ENCODE measurements around the gene MECP2. TPM values are rescaled to one million over a fixed set of nuclear protein-coding genes. Genes with fewer than 3 reads are reported as not detected.

MECP2 gene
- total and polyA plus RNA-seq, 2 experiments from 2014 or later, result 18.1 to 19.4 TPM

- Histone ChIP-seq H3K4me1 (ENCODE audit: insufficient read depth) (peaks cover 22% of the 10 kb centered on the region), H3K4me2 (peak overlapping the region; percentile 77), H3K4me3 (no peak overlapping the region), H3K79me2 (peaks cover 70% of the 10 kb centered on the region), H4K20me1 (ENCODE audit: insufficient read depth, poor library complexity, severe bottlenecking) (peaks cover 60% of the 10 kb centered on the region), H3K9me2 (replicated peaks; ENCODE audit: insufficient read depth) (no peaks in the 10 kb centered on the region), H3K27me3 (no peaks in the 10 kb centered on the region), H3K36me3 (replicated peaks; ENCODE audit: insufficient read depth, low read depth) (no peaks in the 10 kb centered on the region), H2AFZ (no peak overlapping the region), H3K27ac (no peak overlapping the region), H3K9me3 (ENCODE audit: low read depth) (no peaks in the 10 kb centered on the region)
- WGBS (ENCODE audit: low lambda C conversion rate, missing lambda C conversion rate), result 53% methylated on average over 6 of the region's 6 CpGs
- TF ChIP-seq CTCF (IDR thresholded peaks at IDR 0.05; ENCODE audit: poor library complexity) (no peak), EZH2 (IDR thresholded peaks at IDR 0.05; ENCODE audit: borderline replicate concordance) (no peak), EZH2phosphoT487 (IDR thresholded peaks at IDR 0.05; ENCODE audit: low read depth, severe bottlenecking, unreplicated experiment) (no peak)
- DNase-seq (ENCODE audit: low spot score), result no peak
Measured at GRCh38 chrX:154094833-154095232, 2.7 kb downstream of the MECP2 start.

GRCh38 chrX:154093965-154094364 is 3.6 kb downstream of the MECP2 start:
- H2AFZ ChIP-seq, result no peak overlapping the region
- H4K20me1 ChIP-seq (ENCODE audit: insufficient read depth, poor library complexity, severe bottlenecking), result peaks cover 66% of the 10 kb centered on the region
- H3K79me2 ChIP-seq, result peaks cover 76% of the 10 kb centered on the region
- no peaks in the 10 kb centered on the region for H3K9me3 ChIP-seq (ENCODE audit: low read depth)
- TF ChIP-seq EZH2phosphoT487 (IDR thresholded peaks at IDR 0.05; ENCODE audit: low read depth, severe bottlenecking, unreplicated experiment), result no peak
- TF ChIP-seq EZH2 (IDR thresholded peaks at IDR 0.05; ENCODE audit: borderline replicate concordance), result no peak
- no peak for TF ChIP-seq CTCF (IDR thresholded peaks at IDR 0.05; ENCODE audit: poor library complexity)
- H3K27ac ChIP-seq, result no peak overlapping the region
- peak overlapping the region; percentile 77 for H3K4me2 ChIP-seq
- WGBS (ENCODE audit: low lambda C conversion rate, missing lambda C conversion rate), result 67% methylated on average over 5 of the region's 5 CpGs
- H3K36me3 ChIP-seq (replicated peaks; ENCODE audit: insufficient read depth, low read depth), result no peaks in the 10 kb centered on the region
- H3K9me2 ChIP-seq (replicated peaks; ENCODE audit: insufficient read depth), result no peaks in the 10 kb centered on the region
- no peaks in the 10 kb centered on the region for H3K27me3 ChIP-seq
- H3K4me1 ChIP-seq (ENCODE audit: insufficient read depth), result peaks cover 22% of the 10 kb centered on the region
- H3K4me3 ChIP-seq, result no peak overlapping the region
- no peak for DNase-seq (ENCODE audit: low spot score)

- H3K36me3 ChIP-seq (replicated peaks; ENCODE audit: insufficient read depth, low read depth), result no peaks in the 10 kb centered on the region
- no peak for DNase-seq (ENCODE audit: low spot score)
- no peaks in the 10 kb centered on the region for H3K27me3 ChIP-seq
- H3K4me1 ChIP-seq (ENCODE audit: insufficient read depth), result peaks cover 26% of the 10 kb centered on the region
- H3K4me2 ChIP-seq, result no peak overlapping the region
- TF ChIP-seq CTCF (IDR thresholded peaks at IDR 0.05; ENCODE audit: poor library complexity), result no peak
- TF ChIP-seq EZH2 (IDR thresholded peaks at IDR 0.05; ENCODE audit: borderline replicate concordance), result no peak
- no peak for TF ChIP-seq EZH2phosphoT487 (IDR thresholded peaks at IDR 0.05; ENCODE audit: low read depth, severe bottlenecking, unreplicated experiment)
- H3K79me2 ChIP-seq, result peaks cover 89% of the 10 kb centered on the region
- H3K9me2 ChIP-seq (replicated peaks; ENCODE audit: insufficient read depth), result no peaks in the 10 kb centered on the region
- H3K27ac ChIP-seq, result peak overlapping the region; percentile 55
- 75% methylated on average over 5 of the region's 5 CpGs for WGBS (ENCODE audit: low lambda C conversion rate, missing lambda C conversion rate)
- no peak overlapping the region for H2AFZ ChIP-seq
- H3K4me3 ChIP-seq, result no peak overlapping the region
- H3K9me3 ChIP-seq (ENCODE audit: low read depth), result no peaks in the 10 kb centered on the region
- peaks cover 75% of the 10 kb centered on the region for H4K20me1 ChIP-seq (ENCODE audit: insufficient read depth, poor library complexity, severe bottlenecking)
Measured at GRCh38 chrX:154092371-154092770, 5.1 kb downstream of the MECP2 start.

- WGBS (ENCODE audit: low lambda C conversion rate, missing lambda C conversion rate), result 64% methylated on average over 8 of the region's 8 CpGs
Measured at GRCh38 chrX:154091678-154092077, 5.8 kb downstream of the MECP2 start.

More at GRCh38 chrX:154091678-154092077, 5.8 kb downstream of the MECP2 start:
- no peak overlapping the region for H3K4me3 ChIP-seq
- H3K9me3 ChIP-seq (ENCODE audit: low read depth), result no peaks in the 10 kb centered on the region
- H3K79me2 ChIP-seq, result peaks cover 95% of the 10 kb centered on the region
- peak; percentile 27 for DNase-seq (ENCODE audit: low spot score)
- no peaks in the 10 kb centered on the region for H3K9me2 ChIP-seq (replicated peaks; ENCODE audit: insufficient read depth)
- TF ChIP-seq CTCF (IDR thresholded peaks at IDR 0.05; ENCODE audit: poor library complexity), result no peak
- peaks cover 81% of the 10 kb centered on the region for H4K20me1 ChIP-seq (ENCODE audit: insufficient read depth, poor library complexity, severe bottlenecking)
- H3K27me3 ChIP-seq, result no peaks in the 10 kb centered on the region
- no peak overlapping the region for H3K4me2 ChIP-seq
- no peak overlapping the region for H2AFZ ChIP-seq
- peaks cover 26% of the 10 kb centered on the region for H3K4me1 ChIP-seq (ENCODE audit: insufficient read depth)
- no peaks in the 10 kb centered on the region for H3K36me3 ChIP-seq (replicated peaks; ENCODE audit: insufficient read depth, low read depth)
- peak overlapping the region; percentile 55 for H3K27ac ChIP-seq

Measured in hepatocyte (in vitro differentiated cells).